GM19351 (cell line): ENCODE data around the gene LCMT1.
"Not testable (repeated sequence)": the region's sequence is repeated elsewhere in the genome, so short reads cannot be mapped to it uniquely, and the experiment has no call there.

Source experiments
- ATAC-seq: cut with Tn5 transposase; IDR thresholded peaks from one replicate; pipeline ENCODE4 v1.9.1; 2021; ENCODE audit warnings: mild to moderate bottlenecking, moderate library complexity; ENCODE audit not compliant: unreplicated experiment

LCMT1 gene

DNA sequence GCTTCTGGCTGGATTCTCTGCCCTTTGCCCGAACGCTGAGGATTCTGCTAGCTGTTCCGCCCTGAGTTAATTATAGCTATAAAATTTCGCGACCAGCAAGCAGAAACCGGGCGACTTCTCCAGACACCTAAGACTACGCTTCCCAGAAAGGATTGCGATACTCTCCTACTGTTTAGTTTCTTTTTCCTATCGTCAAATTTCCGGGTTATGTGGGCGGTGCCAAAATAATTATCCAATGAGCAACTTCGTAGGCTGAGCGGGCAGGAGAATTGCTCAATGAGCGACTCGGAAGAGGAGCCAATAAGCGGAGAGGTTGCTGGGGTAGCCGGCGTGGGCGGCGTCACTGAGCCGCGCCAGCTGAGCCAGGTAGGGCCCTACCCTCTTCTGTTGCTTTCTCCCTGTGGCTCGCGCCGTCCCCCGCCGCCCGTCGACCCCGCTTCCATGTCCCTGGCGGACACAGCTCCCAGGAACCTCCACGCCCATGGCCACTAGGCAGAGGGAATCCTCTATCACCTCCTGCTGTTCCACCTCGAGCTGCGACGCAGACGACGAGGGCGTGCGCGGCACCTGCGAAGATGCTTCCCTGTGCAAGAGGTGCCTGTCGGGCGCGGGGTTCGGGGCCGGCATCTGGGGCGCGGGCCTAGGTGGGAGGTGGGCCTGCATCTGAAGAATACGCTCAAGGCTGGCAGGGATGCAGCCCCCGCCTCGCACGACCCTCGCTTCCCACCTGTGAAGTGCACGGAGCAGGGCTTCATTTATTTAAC lies at the start of gene LCMT1:
Gene LCMT1, plus strand, starts transcription at position 340 of the 764 bp plus-strand sequence. Its CDS starts 142 bp downstream, at position 482.
- peak; percentile 89 for ATAC-seq

GRCh38 chr16:25063102-25063501 lies 48.4 kb upstream of the LCMT1 start:
- no peak for ATAC-seq

DNA sequence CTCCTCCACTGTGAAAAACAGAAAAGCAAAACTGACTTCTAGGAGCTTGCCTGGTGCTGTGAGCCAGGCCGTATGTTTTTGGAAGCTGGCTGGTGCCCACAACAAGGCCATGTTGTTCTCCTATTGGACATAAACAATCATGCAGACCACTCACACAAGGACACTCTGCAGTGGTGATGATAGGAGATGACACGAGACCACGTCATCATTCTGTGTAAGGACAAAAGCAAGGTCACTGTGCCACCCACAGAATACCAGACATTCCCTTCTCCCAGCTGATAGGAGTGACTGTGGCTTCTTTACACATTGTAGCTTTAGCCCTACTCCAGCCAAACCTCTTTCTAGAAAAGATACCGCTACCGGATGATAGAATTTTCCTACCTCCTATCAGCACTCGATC lies 47.7 kb upstream of the LCMT1 start:
- no peak for ATAC-seq

DNA sequence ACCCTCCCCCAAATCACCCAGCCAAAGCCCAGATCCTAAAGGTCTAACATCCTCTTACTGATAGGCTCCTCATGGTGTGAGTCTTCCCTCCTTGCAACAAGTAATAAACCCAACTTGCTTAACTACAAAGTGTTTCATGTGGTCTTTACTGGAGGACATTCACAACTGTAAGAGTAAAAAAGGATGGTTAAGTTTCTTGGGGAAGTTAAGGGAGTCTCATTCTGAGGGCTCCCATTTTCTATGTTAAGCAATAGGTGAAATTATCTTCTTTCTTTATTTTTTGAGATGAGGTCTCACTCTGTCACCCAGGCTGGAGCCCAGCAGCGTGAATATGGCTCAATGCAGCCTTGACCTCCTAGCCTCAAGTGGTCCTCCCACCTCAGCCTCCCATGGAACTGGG lies 47.3 kb upstream of the LCMT1 start:
- not testable (repeated sequence) for ATAC-seq

- no peak for ATAC-seq
Observed at GRCh38 chr16:25064937-25065336, 46.6 kb upstream of the LCMT1 start.

- ATAC-seq: peak; percentile 40
Observed at GRCh38 chr16:25065899-25066298, 45.6 kb upstream of the LCMT1 start.

DNA sequence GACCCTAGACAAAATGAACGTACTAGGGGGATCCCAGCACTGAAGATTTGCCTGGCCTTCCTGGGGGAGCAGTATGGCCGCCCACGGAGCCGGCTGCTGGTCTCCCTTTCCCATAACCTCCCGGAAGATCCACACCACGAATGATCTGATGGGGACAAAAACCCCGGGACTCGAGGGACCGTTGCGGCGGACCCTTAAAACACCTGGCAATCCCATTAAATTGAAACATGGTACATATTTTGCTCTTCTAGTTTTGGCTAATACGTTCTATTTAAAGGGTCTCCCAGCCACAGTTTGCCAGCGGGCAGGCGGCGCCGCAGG lies 45.2 kb upstream of the LCMT1 start:
- peak; percentile 6 for ATAC-seq

GRCh38 chr16:25066747-25067631 lies 44.6 kb upstream of the LCMT1 start:
- peak; percentile 83 for ATAC-seq

DNA sequence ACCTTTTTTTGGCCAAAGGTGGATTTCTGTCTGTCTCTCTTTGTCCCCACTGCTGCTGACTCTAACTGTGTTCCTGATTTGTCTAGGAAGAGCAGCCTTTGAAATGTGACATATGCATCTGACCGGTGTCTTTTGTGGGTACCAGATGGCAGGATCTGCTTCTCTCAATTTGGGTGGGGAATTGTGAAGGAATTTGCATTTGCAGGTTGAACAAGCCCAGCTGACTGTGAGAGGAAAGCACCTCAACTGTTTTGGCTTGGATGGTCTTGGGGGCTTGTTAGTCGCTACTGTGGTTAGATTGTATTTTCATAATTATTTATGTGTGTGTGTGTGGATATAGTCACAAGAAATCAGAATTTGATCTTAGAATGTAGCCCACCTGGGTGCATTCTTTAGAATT lies 37.7 kb upstream of the LCMT1 start:
- no peak for ATAC-seq

DNA sequence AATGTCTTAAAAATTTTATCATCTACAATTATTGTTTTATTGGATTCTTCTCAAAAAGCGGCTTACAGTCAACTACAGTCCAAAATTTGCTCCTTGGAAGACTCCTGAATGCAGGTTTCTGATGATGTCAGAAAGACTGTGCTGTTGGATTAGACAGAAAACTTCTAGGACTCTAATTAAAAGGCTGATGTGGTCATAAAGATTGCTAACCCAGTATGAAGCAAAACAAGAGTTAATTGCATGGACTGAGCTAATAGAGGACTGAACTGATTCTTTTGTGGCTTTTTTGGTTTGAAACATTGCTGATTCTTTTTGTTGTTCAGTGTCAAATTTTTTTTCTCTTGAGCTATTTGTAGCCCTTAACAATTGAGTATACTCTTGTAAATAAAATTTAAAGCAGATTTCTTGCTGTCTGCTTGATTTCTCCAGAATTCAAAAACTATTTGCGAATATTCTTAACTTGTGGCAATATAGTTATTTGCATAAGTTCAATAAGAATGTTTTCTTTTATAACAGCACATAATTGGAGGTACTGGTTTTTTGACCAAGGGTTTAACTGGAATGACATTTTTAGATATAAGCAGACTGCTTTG lies 33.1 kb upstream of the LCMT1 start:
- no peak for ATAC-seq

- ATAC-seq: no peak
Observed at GRCh38 chr16:25079637-25080378, 31.7 kb upstream of the LCMT1 start.

GRCh38 chr16:25080420-25081131 lies 31.0 kb upstream of the LCMT1 start:
- ATAC-seq: no peak

- ATAC-seq: no peak
Observed at GRCh38 chr16:25081702-25082101, 29.8 kb upstream of the LCMT1 start.

DNA sequence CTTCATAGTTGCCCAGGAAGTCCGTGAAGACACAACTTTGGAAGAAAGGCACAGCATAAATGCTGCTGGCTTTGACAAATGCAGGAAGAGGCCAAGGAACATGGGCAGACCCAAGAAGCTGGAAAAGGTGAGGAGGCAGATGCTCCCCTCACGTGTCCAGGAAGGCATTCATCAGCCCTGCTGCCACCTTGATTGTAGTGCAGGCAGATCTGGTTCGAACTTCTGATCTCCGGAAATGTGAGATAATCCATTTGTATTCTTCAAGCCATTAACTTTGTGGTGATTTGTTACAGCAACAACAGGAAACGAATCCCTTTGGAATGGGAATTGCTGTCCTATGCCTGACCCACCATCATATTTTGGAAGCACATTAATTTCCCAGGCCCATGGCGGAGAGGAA lies 28.5 kb upstream of the LCMT1 start:
- ATAC-seq: no peak

DNA sequence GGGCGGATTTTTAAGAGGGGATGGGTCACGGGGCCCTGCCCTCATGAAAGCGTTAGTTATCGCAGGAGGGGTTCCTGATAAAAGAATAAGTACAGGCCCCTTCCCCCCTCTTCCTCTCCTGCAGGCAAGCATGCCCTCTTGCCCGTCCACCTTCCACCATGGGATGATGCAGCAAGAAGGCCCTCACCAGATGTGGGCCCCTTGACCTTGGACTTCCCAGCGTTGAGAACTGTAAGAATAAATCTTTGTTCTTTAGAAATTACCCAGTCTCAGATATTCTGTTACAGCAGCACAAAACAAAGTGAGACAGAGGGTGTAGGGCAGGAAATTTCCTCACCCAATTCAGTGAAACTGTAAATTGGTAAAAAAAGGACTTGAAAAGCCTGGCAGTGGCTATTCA lies 27.8 kb upstream of the LCMT1 start:
- no peak for ATAC-seq

- ATAC-seq: no peak
Observed at GRCh38 chr16:25084797-25085196, 26.7 kb upstream of the LCMT1 start.

DNA sequence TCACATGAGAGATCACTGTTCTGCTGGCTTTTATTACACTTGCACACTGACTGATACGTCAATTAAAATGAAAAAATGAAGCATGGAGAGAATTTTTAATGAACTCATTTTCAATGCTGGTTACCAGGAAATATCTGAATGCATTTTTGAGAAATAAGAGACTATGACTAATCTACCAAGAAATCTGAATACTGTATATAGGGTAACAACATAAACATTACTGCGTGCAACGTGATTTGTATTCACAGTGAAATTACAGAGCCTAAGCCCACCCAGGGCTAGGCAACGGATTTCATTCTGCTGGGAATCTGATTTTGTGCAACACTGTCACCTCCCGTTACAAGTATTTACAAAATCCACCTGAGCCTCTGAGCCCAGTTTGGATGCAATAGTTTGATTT lies 23.8 kb upstream of the LCMT1 start:
- ATAC-seq: no peak

GRCh38 chr16:25089351-25089750 lies 22.2 kb upstream of the LCMT1 start:
- no peak for ATAC-seq

GRCh38 chr16:25092441-25092840 lies 19.1 kb upstream of the LCMT1 start:
- no peak for ATAC-seq
